Breast epithelium (tissue), 3 donors: Measurements from ENCODE around the gene RTBDN.

Source experiments
- POLR2A ChIP-seq: fragments of 450-650 bp; IDR thresholded peaks from one replicate; pipeline ENCODE4 v1.6.1; 2016; ENCODE audit warnings: antibody characterized with exemption, mild to moderate bottlenecking, moderate library complexity
- TF ChIP-seq, protein P1 (sequence below), 3 donors: fragments of 450-650 bp; IDR thresholded peaks; one replicate each; pipeline ENCODE4 v1.5.1; 2016 to 2017; ENCODE audit warnings: antibody characterized with exemption in 3 of 3, mild to moderate bottlenecking in 3 of 3, moderate library complexity in 3 of 3

DNA sequence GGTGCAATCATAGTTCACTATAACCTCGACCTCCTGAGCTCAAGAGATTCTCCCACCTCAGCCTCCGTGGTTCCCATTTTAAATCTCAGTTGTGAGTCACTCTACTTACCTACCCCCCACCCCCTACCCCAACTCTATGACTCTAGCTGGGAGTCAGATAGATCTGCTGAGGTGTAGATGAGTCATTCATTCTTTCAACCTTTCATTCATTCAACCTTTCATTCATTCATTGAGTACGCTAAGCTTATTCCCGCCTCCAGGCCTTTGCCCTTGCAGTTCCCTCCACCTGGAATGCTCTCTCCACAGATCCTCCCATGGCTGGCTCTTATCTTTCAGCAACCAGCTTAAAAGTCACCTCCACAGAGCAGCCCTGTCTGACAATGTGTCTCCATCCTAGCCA lies 2.8 kb upstream of the RTBDN start:
- no peak for TF ChIP-seq POLR2A
- TF ChIP-seq, protein P1, sequence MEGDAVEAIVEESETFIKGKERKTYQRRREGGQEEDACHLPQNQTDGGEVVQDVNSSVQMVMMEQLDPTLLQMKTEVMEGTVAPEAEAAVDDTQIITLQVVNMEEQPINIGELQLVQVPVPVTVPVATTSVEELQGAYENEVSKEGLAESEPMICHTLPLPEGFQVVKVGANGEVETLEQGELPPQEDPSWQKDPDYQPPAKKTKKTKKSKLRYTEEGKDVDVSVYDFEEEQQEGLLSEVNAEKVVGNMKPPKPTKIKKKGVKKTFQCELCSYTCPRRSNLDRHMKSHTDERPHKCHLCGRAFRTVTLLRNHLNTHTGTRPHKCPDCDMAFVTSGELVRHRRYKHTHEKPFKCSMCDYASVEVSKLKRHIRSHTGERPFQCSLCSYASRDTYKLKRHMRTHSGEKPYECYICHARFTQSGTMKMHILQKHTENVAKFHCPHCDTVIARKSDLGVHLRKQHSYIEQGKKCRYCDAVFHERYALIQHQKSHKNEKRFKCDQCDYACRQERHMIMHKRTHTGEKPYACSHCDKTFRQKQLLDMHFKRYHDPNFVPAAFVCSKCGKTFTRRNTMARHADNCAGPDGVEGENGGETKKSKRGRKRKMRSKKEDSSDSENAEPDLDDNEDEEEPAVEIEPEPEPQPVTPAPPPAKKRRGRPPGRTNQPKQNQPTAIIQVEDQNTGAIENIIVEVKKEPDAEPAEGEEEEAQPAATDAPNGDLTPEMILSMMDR (IDR thresholded peaks at IDR 0.05), result no peak
